HepG2 (cell line): Measurements from ENCODE around the gene SQSTM1. TPM values are rescaled to one million over a fixed set of nuclear protein-coding genes. Genes with fewer than 3 reads are reported as not detected.

Source experiments
- ATRX ChIP-seq: sonication (generic); formaldehyde crosslinking; IDR thresholded peaks from 2 replicates; pipeline ENCODE4 v1.4.0; 2020; ENCODE audit warnings: missing genetic modification reagents, borderline replicate concordance
- CHCHD3 ChIP-seq: sonication (generic); formaldehyde crosslinking; IDR thresholded peaks from 2 replicates; pipeline ENCODE4 v1.8.0; 2022; ENCODE audit warnings: mild to moderate bottlenecking, missing genetic modification reagents, moderate library complexity
- CREBL2 ChIP-seq: sonication (generic); formaldehyde crosslinking; IDR thresholded peaks from 2 replicates; pipeline ENCODE4 v1.8.1; 2023; ENCODE audit warnings: missing genetic modification reagents, mild to moderate bottlenecking, borderline replicate concordance
- CREM ChIP-seq, 2 experiments: sonication (generic) in 1 of 2; formaldehyde crosslinking in 1 of 2; IDR thresholded peaks; 2 replicates each; pipeline versions ENCODE4 v1.4.0 to v1.6.1; 2016 to 2020; ENCODE audit warnings: antibody characterized with exemption in 1 of 2, mild to moderate bottlenecking in 1 of 2, missing genetic modification reagents in 1 of 2
- FIP1L1 ChIP-seq: fragments of 200-400 bp; formaldehyde crosslinking; IDR thresholded peaks from 2 replicates; pipeline ENCODE4 v1.6.1; 2018; ENCODE audit warnings: low read depth, mild to moderate bottlenecking, low read length, moderate library complexity, borderline replicate concordance; ENCODE audit not compliant: insufficient read depth
- KDM2A ChIP-seq: sonication (generic); formaldehyde crosslinking; IDR thresholded peaks from 2 replicates; pipeline ENCODE4 v1.4.0; 2020; ENCODE audit warnings: low read depth, missing genetic modification reagents, borderline replicate concordance
- NR0B2 ChIP-seq: sonication (generic); formaldehyde crosslinking; IDR thresholded peaks from 2 replicates; pipeline ENCODE4 v1.4.0; 2020; ENCODE audit warnings: mild to moderate bottlenecking, missing genetic modification reagents
- PBX2 ChIP-seq: IDR thresholded peaks from 2 replicates; pipeline ENCODE4 v1.6.1; 2016; ENCODE audit warnings: control low read depth
- POLR2A ChIP-seq, 2 experiments: IDR thresholded peaks; 2 replicates each; pipeline ENCODE4 v1.6.1; 2011; ENCODE audit warnings: low read depth in 2 of 2, low read length in 2 of 2, mild to moderate bottlenecking in 1 of 2, moderate library complexity in 1 of 2; ENCODE audit not compliant: insufficient read depth in 1 of 2
- RBAK ChIP-seq: sonication (generic); formaldehyde crosslinking; IDR thresholded peaks from 2 replicates; pipeline ENCODE4 v1.5.1; 2020; ENCODE audit warnings: mild to moderate bottlenecking, missing genetic modification reagents
- SP140L ChIP-seq: sonication (generic); formaldehyde crosslinking; IDR thresholded peaks from 2 replicates; pipeline ENCODE4 v1.4.0; 2020; ENCODE audit warnings: missing genetic modification reagents, borderline replicate concordance
- SP5 ChIP-seq: IDR thresholded peaks from 2 replicates; pipeline ENCODE4 v1.6.1; 2016; ENCODE audit warnings: low read depth, borderline replicate concordance
- TBX3 ChIP-seq: fragments of 450-650 bp; IDR thresholded peaks from 2 replicates; pipeline ENCODE4 v1.6.1; 2017; ENCODE audit warnings: antibody characterized with exemption, mild to moderate bottlenecking, inconsistent platforms, borderline replicate concordance
- TGIF2 ChIP-seq: IDR thresholded peaks from 2 replicates; pipeline ENCODE4 v1.6.1; 2016; ENCODE audit warnings: control low read depth, missing compliant biosample characterization
- TIGD3 ChIP-seq: sonication (generic); formaldehyde crosslinking; IDR thresholded peaks from 2 replicates; pipeline ENCODE4 v1.5.1; 2020; ENCODE audit warnings: mild to moderate bottlenecking, missing genetic modification reagents, borderline replicate concordance
- TRIM22 ChIP-seq: fragments of 450-650 bp; IDR thresholded peaks from 2 replicates; pipeline ENCODE4 v1.6.1; 2017
- ZNF124 ChIP-seq: sonication (generic); formaldehyde crosslinking; IDR thresholded peaks from 2 replicates; pipeline ENCODE4 v1.4.0; 2020; ENCODE audit warnings: missing genetic modification reagents
- ZNF224 ChIP-seq: sonication (generic); formaldehyde crosslinking; IDR thresholded peaks from 2 replicates; pipeline ENCODE4 v1.5.0; 2020; ENCODE audit warnings: mild to moderate bottlenecking, missing genetic modification reagents
- ZNF276 ChIP-seq: sonication (generic); formaldehyde crosslinking; IDR thresholded peaks from 2 replicates; pipeline ENCODE4 v1.4.0; 2020; ENCODE audit warnings: mild to moderate bottlenecking, low read depth, missing genetic modification reagents
- ZNF510 ChIP-seq: sonication (generic); formaldehyde crosslinking; IDR thresholded peaks from 2 replicates; pipeline ENCODE4 v1.4.0; 2020; ENCODE audit warnings: low read depth, mild to moderate bottlenecking, missing genetic modification reagents
- ZNF570 ChIP-seq: sonication (generic); formaldehyde crosslinking; IDR thresholded peaks from 2 replicates; pipeline ENCODE4 v1.4.0; 2020; ENCODE audit warnings: mild to moderate bottlenecking, missing genetic modification reagents, borderline replicate concordance
- ZNF577 ChIP-seq: sonication (generic); formaldehyde crosslinking; IDR thresholded peaks from 2 replicates; pipeline ENCODE4 v1.4.0; 2020; ENCODE audit warnings: mild to moderate bottlenecking, low read depth, missing genetic modification reagents, borderline replicate concordance
- ZNF724P ChIP-seq: sonication (generic); formaldehyde crosslinking; IDR thresholded peaks from 2 replicates; pipeline ENCODE4 v1.8.0; 2022; ENCODE audit warnings: missing genetic modification reagents, borderline replicate concordance
- polyA plus RNA-seq, 8 experiments: library from polyadenylated mRNA; depleted of rRNA in 3 of 8; stranded (reverse) in 7 of 8; unstranded in 1 of 8; fragments of >200 nt; fragmentation: Illumina TruSeq in 4 of 8; extraction: Trizol in 4 of 8; gene quantifications; 2 replicates each; pipeline versions ENCODE4 v1.2.1 to v1.2.3, GENCODE V29; 2011 to 2016; ENCODE audit warnings: low read depth in 4 of 8, missing spikeins in 1 of 8, mixed read lengths in 1 of 8; ENCODE audit not compliant: insufficient read depth in 1 of 8
- total RNA-seq, 5 experiments: library from RNA; depleted of rRNA; stranded (reverse); fragments of >200 nt; fragmentation: Illumina TruSeq; extraction: Trizol; gene quantifications; 2 replicates each; pipeline ENCODE4 v1.2.3, GENCODE V29; 2016; ENCODE audit warnings: low read depth in 1 of 5

SQSTM1 gene
- total and polyA plus RNA-seq, 2 of the 13 experiments (the other 11 are each of a cell fraction or from before 2014, with no cell fraction given), result 90.9 to 160 TPM

- TF ChIP-seq TRIM22 (no peak), ATRX (no peak), CREBL2 (peak; percentile 74; the same call in 1 of the 2 replicates), PBX2 (CRISPR knock-in tag) (no peak), ZNF510 (CRISPR knock-in tag) (peak; percentile 24; the same call in 1 of the 2 replicates), TBX3 (no peak), ZNF577 (CRISPR knock-in tag) (no peak), POLR2A (IDR thresholded peaks at IDR 0.05; ENCODE audit: insufficient read depth in 1 of 2, low read depth in 2 of 2, low read length in 2 of 2) (peak; percentile 80 to 97), TGIF2 (CRISPR knock-in tag) (no peak; the same call in 1 of the 2 replicates), ZNF570 (CRISPR knock-in tag) (no peak), SP5 (peak; percentile 88), ZNF124 (CRISPR knock-in tag) (peak; percentile 40), TIGD3 (CRISPR knock-in tag) (0 out of 2 replicates have a peak, but pooled peaks have one; percentile 72), CHCHD3 (CRISPR knock-in tag) (no peak), NR0B2 (CRISPR knock-in tag) (peak; percentile 89), RBAK (no peak), CREM (IDR thresholded peaks at IDR 0.05) (no peak; the same call in none of the 2 replicates), CREM (CRISPR knock-in tag; IDR thresholded peaks at IDR 0.05) (no peak), KDM2A (CRISPR knock-in tag) (peak; percentile 99), ZNF724P (no peak; the same call in 1 of the 2 replicates), FIP1L1 (peak; percentile 46; the same call in 1 of the 2 replicates), ZNF224 (CRISPR knock-in tag) (no peak), SP140L (CRISPR knock-in tag) (no peak), ZNF276 (CRISPR knock-in tag) (peak; percentile 73)
Measured at GRCh38 chr5:179858586-179859427, 38.1 kb downstream of the SQSTM1 start, which contains the start of gene MRNIP (continued).
